ENCODE data around the gene EIF4A2.
A peak's percentile ranks its signal among the peaks of the same experiment; 100 is the strongest.

EIF4A2 gene

GRCh38 chr3:186775999-186776398, 7.4 kb upstream of the EIF4A2 start:
- H3F3A ChIP-seq (ENCODE audit: control insufficient read depth, insufficient read depth) = peaks cover 5% of the 10 kb centered on the region
- no peaks in the 10 kb centered on the region for H3K9me3 ChIP-seq (ENCODE audit: control insufficient read depth, insufficient read depth, low read length)
- H3K79me2 ChIP-seq (ENCODE audit: control insufficient read depth, low read length) = peaks cover 5% of the 10 kb centered on the region; the same call in 1 of the 2 replicates
- no peak overlapping the region for H3K4me3 ChIP-seq (ENCODE audit: low read length)
- H3K4me1 ChIP-seq (ENCODE audit: control insufficient read depth, low read length) = peaks cover 38% of the 10 kb centered on the region
- no peak overlapping the region for H3K27ac ChIP-seq (ENCODE audit: low read depth, low read length)
- peak overlapping the region; percentile 5; the same call in 1 of the 2 replicates for H3K4me2 ChIP-seq (ENCODE audit: low read length)
- H3K9me2 ChIP-seq (replicated peaks; ENCODE audit: control insufficient read depth, low read length) = no peaks in the 10 kb centered on the region
- no peaks in the 10 kb centered on the region for H4K20me1 ChIP-seq (ENCODE audit: control insufficient read depth, insufficient read depth, low read depth, low read length)
- TF ChIP-seq, protein P1, sequence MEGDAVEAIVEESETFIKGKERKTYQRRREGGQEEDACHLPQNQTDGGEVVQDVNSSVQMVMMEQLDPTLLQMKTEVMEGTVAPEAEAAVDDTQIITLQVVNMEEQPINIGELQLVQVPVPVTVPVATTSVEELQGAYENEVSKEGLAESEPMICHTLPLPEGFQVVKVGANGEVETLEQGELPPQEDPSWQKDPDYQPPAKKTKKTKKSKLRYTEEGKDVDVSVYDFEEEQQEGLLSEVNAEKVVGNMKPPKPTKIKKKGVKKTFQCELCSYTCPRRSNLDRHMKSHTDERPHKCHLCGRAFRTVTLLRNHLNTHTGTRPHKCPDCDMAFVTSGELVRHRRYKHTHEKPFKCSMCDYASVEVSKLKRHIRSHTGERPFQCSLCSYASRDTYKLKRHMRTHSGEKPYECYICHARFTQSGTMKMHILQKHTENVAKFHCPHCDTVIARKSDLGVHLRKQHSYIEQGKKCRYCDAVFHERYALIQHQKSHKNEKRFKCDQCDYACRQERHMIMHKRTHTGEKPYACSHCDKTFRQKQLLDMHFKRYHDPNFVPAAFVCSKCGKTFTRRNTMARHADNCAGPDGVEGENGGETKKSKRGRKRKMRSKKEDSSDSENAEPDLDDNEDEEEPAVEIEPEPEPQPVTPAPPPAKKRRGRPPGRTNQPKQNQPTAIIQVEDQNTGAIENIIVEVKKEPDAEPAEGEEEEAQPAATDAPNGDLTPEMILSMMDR (IDR thresholded peaks at IDR 0.05; ENCODE audit: low read depth, low read length, poor library complexity, severe bottlenecking) = no peak
- TF ChIP-seq EZH2phosphoT487 (IDR thresholded peaks at IDR 0.05; ENCODE audit: borderline replicate concordance, low read length) = no peak
- no peaks in the 10 kb centered on the region for H3K27me3 ChIP-seq (ENCODE audit: control insufficient read depth, low read length)
- H3K36me3 ChIP-seq (ENCODE audit: control insufficient read depth, low read length) = no peaks in the 10 kb centered on the region

GRCh38 chr3:186779204-186779603, 4.2 kb upstream of the EIF4A2 start:
- no peaks in the 10 kb centered on the region for H3K9me2 ChIP-seq (replicated peaks; ENCODE audit: control insufficient read depth, low read length)
- peaks cover 24% of the 10 kb centered on the region for H3F3A ChIP-seq (ENCODE audit: control insufficient read depth, insufficient read depth)
- peaks cover 16% of the 10 kb centered on the region for H3K36me3 ChIP-seq (ENCODE audit: control insufficient read depth, low read length)
- H3K4me2 ChIP-seq (ENCODE audit: low read length) = no peak overlapping the region
- H3K4me1 ChIP-seq (ENCODE audit: control insufficient read depth, low read length) = peaks cover 22% of the 10 kb centered on the region
- H3K27ac ChIP-seq (ENCODE audit: low read depth, low read length) = no peak overlapping the region
- peaks cover 3% of the 10 kb centered on the region; the same call in 1 of the 2 replicates for H3K27me3 ChIP-seq (ENCODE audit: control insufficient read depth, low read length)
- no peak for TF ChIP-seq EZH2phosphoT487 (IDR thresholded peaks at IDR 0.05; ENCODE audit: borderline replicate concordance, low read length)
- TF ChIP-seq, protein P1 (IDR thresholded peaks at IDR 0.05; ENCODE audit: low read depth, low read length, poor library complexity, severe bottlenecking) = no peak
- H3K9me3 ChIP-seq (ENCODE audit: control insufficient read depth, insufficient read depth, low read length) = no peaks in the 10 kb centered on the region
- peaks cover 7% of the 10 kb centered on the region for H4K20me1 ChIP-seq (ENCODE audit: control insufficient read depth, insufficient read depth, low read depth, low read length)
- peaks cover 23% of the 10 kb centered on the region for H3K79me2 ChIP-seq (ENCODE audit: control insufficient read depth, low read length)
- H3K4me3 ChIP-seq (ENCODE audit: low read length) = no peak overlapping the region

DNA sequence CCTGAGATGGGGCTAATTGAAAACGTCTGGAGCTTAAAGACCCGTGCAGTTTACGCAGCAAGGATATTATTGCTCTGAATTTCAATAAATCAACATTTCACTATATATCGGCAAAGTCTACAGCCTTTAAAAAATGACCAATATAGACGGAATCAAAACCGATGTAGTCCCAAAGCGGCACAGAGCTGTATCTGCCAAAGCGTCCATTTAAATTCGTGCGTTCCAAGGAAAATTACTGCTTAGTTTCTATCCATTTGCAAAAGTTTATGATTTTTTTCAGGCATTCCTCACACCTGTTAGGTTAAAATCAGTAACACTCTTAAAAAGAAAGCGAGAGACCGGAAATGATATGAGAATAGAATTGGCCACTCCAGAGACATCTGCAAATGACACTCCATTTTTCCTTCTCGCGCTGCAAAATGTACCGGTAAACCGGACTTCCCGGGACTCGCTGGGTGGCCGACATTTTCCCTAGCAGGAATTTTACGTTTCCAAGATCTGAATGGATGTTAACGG, 777 bp upstream of the EIF4A2 start:
- Histone ChIP-seq H3K79me2 (ENCODE audit: control insufficient read depth, low read length) (peaks cover 57% of the 10 kb centered on the region), H3F3A (ENCODE audit: control insufficient read depth, insufficient read depth) (peaks cover 58% of the 10 kb centered on the region), H3K4me1 (ENCODE audit: control insufficient read depth, low read length) (peaks cover 41% of the 10 kb centered on the region), H3K27ac (ENCODE audit: low read depth, low read length) (peak overlapping the region; percentile 94), H3K9me2 (replicated peaks; ENCODE audit: control insufficient read depth, low read length) (no peaks in the 10 kb centered on the region), H3K27me3 (ENCODE audit: control insufficient read depth, low read length) (peaks cover 3% of the 10 kb centered on the region; the same call in 1 of the 2 replicates), H3K9me3 (ENCODE audit: control insufficient read depth, insufficient read depth, low read length) (no peaks in the 10 kb centered on the region), H3K4me2 (ENCODE audit: low read length) (peak overlapping the region; percentile 89), H3K4me3 (ENCODE audit: low read length) (peak overlapping the region; percentile 94), H3K36me3 (ENCODE audit: control insufficient read depth, low read length) (peaks cover 50% of the 10 kb centered on the region), H4K20me1 (ENCODE audit: control insufficient read depth, insufficient read depth, low read depth, low read length) (peaks cover 39% of the 10 kb centered on the region)
- no peak for TF ChIP-seq EZH2phosphoT487 (IDR thresholded peaks at IDR 0.05; ENCODE audit: borderline replicate concordance, low read length)
- TF ChIP-seq, protein P1 (IDR thresholded peaks at IDR 0.05; ENCODE audit: low read depth, low read length, poor library complexity, severe bottlenecking) = no peak
